K562 (cell line): ENCODE data around the gene ETS1. TPM values are rescaled to one million over a fixed set of nuclear protein-coding genes. Genes with fewer than 3 reads are reported as not detected.

Source experiments
- ATAC-seq: fragments of 200-7000 bp; cut with Tn5 transposase; 3 replicates; pipeline ENCODE4 v1.9.1; 2020; ENCODE audit warnings: moderate library complexity
- BruUV-seq: library from RNA; stranded (reverse); fragments of 400-500 nt; replicated peaks from 2 replicates; lab custom pipeline; 2021; lab: Mats Ljungman, UMichigan
- CTCF ChIA-PET: fragments of 300-600 bp; formaldehyde crosslinking; extraction: SDS; loops from one replicate; lab custom pipeline; 2021; ENCODE audit warnings: low intra/inter-chr PET ratio; lab: Yijun Ruan, JAX
- POLR2A ChIA-PET: fragments of 300-600, 350-650 bp; sonication (Branson Sonifier 250); formaldehyde crosslinking; extraction: SDS; loops from one replicate; lab custom pipeline; 2021; ENCODE audit warnings: antibody characterized with exemption, inconsistent platforms; lab: Yijun Ruan, JAX
- DNase-seq, 4 experiments: peaks; one replicate each; pipeline versions ENCODE4 v3.0.0 to v3.0.0-alpha.2; 2011 to 2018; ENCODE audit warnings: low spot score in 3 of 4, mixed read lengths in 3 of 4; ENCODE audit errors: extremely low read depth in 1 of 4
- FAIRE-seq: peaks from 2 replicates; lab custom pipeline; 2011; peaks lifted over from hg19 to GRCh38; lab: Jason Lieb, UNC
- H2AFZ ChIP-seq: 2 replicates; pipeline ENCODE4 v1.6.0; 2011; ENCODE audit warnings: low read depth, low read length, control low read depth, inconsistent platforms
- H3K27ac ChIP-seq: fragments of 200-600 bp; 3 replicates; pipeline ENCODE4 v1.8.0; 2011; ENCODE audit warnings: low read depth, mild to moderate bottlenecking, control low read depth, inconsistent platforms, low read length, moderate library complexity, mixed read lengths; ENCODE audit errors: extremely low read depth
- H3K27me3 ChIP-seq, 2 experiments: fragments of 300-600 bp in 1 of 2; 2 replicates in 1 of 2; 3 replicates in 1 of 2; pipeline versions ENCODE4 v1.6.0 to v1.8.0; 2011; ENCODE audit warnings: inconsistent platforms in 2 of 2, low read length in 2 of 2, mild to moderate bottlenecking in 1 of 2, mixed read lengths in 1 of 2, moderate library complexity in 1 of 2; ENCODE audit not compliant: control insufficient read depth in 2 of 2, insufficient read depth in 2 of 2
- H3K36me3 ChIP-seq: fragments of 300-600 bp; 3 replicates; pipeline ENCODE4 v1.8.0; 2011; ENCODE audit warnings: mild to moderate bottlenecking, low read length, inconsistent platforms; ENCODE audit not compliant: control insufficient read depth, insufficient read depth
- H3K4me1 ChIP-seq, 2 experiments: fragments of 200-600 bp in 1 of 2; replicated peaks in 1 of 2; 2 replicates in 1 of 2; 3 replicates in 1 of 2; pipeline versions ENCODE4 v1.5.1 to v1.8.0; 2011; ENCODE audit warnings: inconsistent platforms in 2 of 2, low read length in 2 of 2, mild to moderate bottlenecking in 1 of 2, mixed read lengths in 1 of 2, moderate library complexity in 1 of 2; ENCODE audit not compliant: control insufficient read depth in 2 of 2, insufficient read depth in 2 of 2
- H3K4me2 ChIP-seq: 2 replicates; pipeline ENCODE4 v1.6.1; 2011; ENCODE audit warnings: low read length, control low read depth, inconsistent platforms, mixed read lengths; ENCODE audit not compliant: insufficient read depth
- H3K4me3 ChIP-seq: fragments of 200-600 bp; sonication (generic), shearing (Covaris generic); 2 replicates; pipeline ENCODE4 v1.5.1; 2016; ENCODE audit warnings: control low read depth, inconsistent platforms
- H3K79me2 ChIP-seq: fragments of 200-600 bp; 3 replicates; pipeline ENCODE4 v1.8.0; 2011; ENCODE audit warnings: low read length, inconsistent platforms; ENCODE audit not compliant: control insufficient read depth, insufficient read depth
- H3K9ac ChIP-seq, 2 experiments: 2 replicates each; pipeline versions ENCODE4 v1.6.0 to v1.6.1; 2011; ENCODE audit warnings: low read depth in 2 of 2, low read length in 2 of 2, control low read depth in 1 of 2, inconsistent platforms in 1 of 2, mild to moderate bottlenecking in 1 of 2, mixed read lengths in 1 of 2; ENCODE audit not compliant: insufficient read depth in 1 of 2
- H3K9me1 ChIP-seq: one replicate; pipeline ENCODE4 v1.6.0; 2011; ENCODE audit warnings: inconsistent platforms, mild to moderate bottlenecking, low read length, moderate library complexity; ENCODE audit not compliant: control insufficient read depth, insufficient read depth
- H3K9me3 ChIP-seq: replicated peaks from 2 replicates; pipeline ENCODE4 v1.5.1; 2011; ENCODE audit warnings: low read depth, low read length, inconsistent platforms; ENCODE audit not compliant: control insufficient read depth, insufficient read depth
- H4K20me1 ChIP-seq: replicated peaks from 2 replicates; pipeline ENCODE4 v1.6.1; 2011; ENCODE audit warnings: low read length, inconsistent platforms, mixed read lengths; ENCODE audit not compliant: control insufficient read depth, insufficient read depth
- CBX2 ChIP-seq: fragments of 200-600 bp; sonication (generic); IDR thresholded peaks from one replicate; pipeline ENCODE4 v1.6.1; 2012; ENCODE audit warnings: mild to moderate bottlenecking, low read length, inconsistent platforms; ENCODE audit not compliant: insufficient read depth, poor library complexity, severe bottlenecking
- DIDO1 ChIP-seq: fragments of 450-650 bp; IDR thresholded peaks from 2 replicates; pipeline ENCODE4 v1.6.1; 2016; ENCODE audit warnings: low read depth, missing biosample characterization, missing genetic modification characterization
- NFATC3 ChIP-seq: fragments of 450-650 bp; IDR thresholded peaks from 2 replicates; pipeline ENCODE4 v1.6.1; 2017; ENCODE audit warnings: mild to moderate bottlenecking
- SPI1 ChIP-seq: IDR thresholded peaks from 2 replicates; pipeline ENCODE4 v1.6.1; 2011; ENCODE audit warnings: low read depth, low read length, control low read depth, borderline replicate concordance
- TBP ChIP-seq: optimal IDR thresholded peaks from 2 replicates; pipeline ENCODE3; 2011; ENCODE audit warnings: low read depth, low read length, improper control_type of control experiment
- ZNF174 ChIP-seq: fragments of 250-450 bp; sonication (Bioruptor Pico); IDR thresholded peaks from 2 replicates; pipeline ENCODE4 v1.4.0; 2020; ENCODE audit warnings: mild to moderate bottlenecking
- ZNF766 ChIP-seq: fragments of 200-800 bp; sonication (Bioruptor generic); conservative IDR thresholded peaks from 2 replicates; pipeline ENCODE4 v1.6.1; 2016; ENCODE audit warnings: missing genetic modification characterization, missing compliant biosample characterization
- WGBS: fragments of 100-300 bp; shearing (Covaris generic); methylation state at CpG from one replicate; pipeline ENCODE4 v1.1.6; 2016; ENCODE audit warnings: low coverage, mixed read lengths; ENCODE audit not compliant: insufficient coverage; ENCODE audit errors: missing lambda C conversion rate; 5-methylcytosine and 5-hydroxymethylcytosine counted together
- in situ Hi-C: fragments of 300-500 bp; cut with MboI; formaldehyde crosslinking; loops from 4 replicates; pipeline ENCODE4 v1.15.0; 2018; ENCODE audit warnings: inconsistent platforms, mixed read lengths
- intact Hi-C: fragments of 100-400 bp; cut with micrococcal nuclease; formaldehyde crosslinking; loops from 2 replicates; pipeline ENCODE4 v1.14.2; 2022
- polyA plus RNA-seq, 8 experiments: library from polyadenylated mRNA; depleted of rRNA in 4 of 8; stranded (reverse) in 5 of 8; unstranded in 3 of 8; fragments of >200 nt; fragmentation: Nextera tagmentation in 2 of 8; fragmentation: Illumina TruSeq in 1 of 8; extraction: Ambion mirVana in 2 of 8; extraction: Trizol in 1 of 8; gene quantifications; 2 replicates each; pipeline versions ENCODE4 v1.2.1 to v1.2.3, GENCODE V29; 2011 to 2014; ENCODE audit warnings: inconsistent platforms in 1 of 8, missing spikeins in 1 of 8
- total RNA-seq, 7 experiments: library from RNA; depleted of rRNA in 6 of 7; stranded (reverse); fragments of >200 nt in 6 of 7; fragmentation: Illumina TruSeq in 2 of 7; extraction: Trizol in 2 of 7; gene quantifications; 2 replicates each; pipeline versions ENCODE4 v1.2.1 to v1.2.3, GENCODE V29; 2011 to 2021; ENCODE audit warnings: low replicate concordance in 1 of 7
- TF ChIP-seq, protein P1 (sequence below): IDR thresholded peaks from 3 replicates; pipeline ENCODE4 v1.6.1; 2011; ENCODE audit warnings: borderline replicate concordance, mild to moderate bottlenecking, moderate library complexity; ENCODE audit not compliant: insufficient read length; ENCODE audit errors: extremely low read depth
- TF ChIP-seq, protein P2 (sequence below): sonication (generic); formaldehyde crosslinking; IDR thresholded peaks from 2 replicates; pipeline ENCODE4 v1.8.1; 2023; ENCODE audit warnings: mild to moderate bottlenecking, missing genetic modification reagents

Gene ETS1
- total and polyA plus RNA-seq, 9 of the 15 experiments (the other 6 are each of a cell fraction or from before 2014, with no cell fraction given) = 0.04 to 1.4 (median 0.23) TPM

DNA sequence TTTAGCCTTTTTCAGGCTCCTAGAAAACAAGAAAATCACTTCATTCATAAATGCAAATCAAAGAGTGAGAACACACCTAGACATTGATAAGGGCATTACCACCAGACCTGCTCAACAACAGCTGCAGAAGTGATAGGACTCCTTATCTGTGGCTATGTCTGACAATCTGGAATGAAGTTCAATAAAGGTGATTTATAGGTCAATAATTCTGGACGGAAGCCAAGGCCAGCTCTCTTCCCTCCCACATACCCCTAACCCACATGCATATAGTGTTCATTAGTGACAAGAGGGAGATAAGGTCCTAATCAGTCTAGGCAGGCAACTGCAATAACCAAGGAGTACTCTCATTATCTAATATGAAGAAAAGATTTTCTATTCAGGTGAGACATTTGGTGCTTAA is 111.3 kb downstream of the ETS1 start (continued):
- TF ChIP-seq DIDO1 (tag) = no peak

DNA sequence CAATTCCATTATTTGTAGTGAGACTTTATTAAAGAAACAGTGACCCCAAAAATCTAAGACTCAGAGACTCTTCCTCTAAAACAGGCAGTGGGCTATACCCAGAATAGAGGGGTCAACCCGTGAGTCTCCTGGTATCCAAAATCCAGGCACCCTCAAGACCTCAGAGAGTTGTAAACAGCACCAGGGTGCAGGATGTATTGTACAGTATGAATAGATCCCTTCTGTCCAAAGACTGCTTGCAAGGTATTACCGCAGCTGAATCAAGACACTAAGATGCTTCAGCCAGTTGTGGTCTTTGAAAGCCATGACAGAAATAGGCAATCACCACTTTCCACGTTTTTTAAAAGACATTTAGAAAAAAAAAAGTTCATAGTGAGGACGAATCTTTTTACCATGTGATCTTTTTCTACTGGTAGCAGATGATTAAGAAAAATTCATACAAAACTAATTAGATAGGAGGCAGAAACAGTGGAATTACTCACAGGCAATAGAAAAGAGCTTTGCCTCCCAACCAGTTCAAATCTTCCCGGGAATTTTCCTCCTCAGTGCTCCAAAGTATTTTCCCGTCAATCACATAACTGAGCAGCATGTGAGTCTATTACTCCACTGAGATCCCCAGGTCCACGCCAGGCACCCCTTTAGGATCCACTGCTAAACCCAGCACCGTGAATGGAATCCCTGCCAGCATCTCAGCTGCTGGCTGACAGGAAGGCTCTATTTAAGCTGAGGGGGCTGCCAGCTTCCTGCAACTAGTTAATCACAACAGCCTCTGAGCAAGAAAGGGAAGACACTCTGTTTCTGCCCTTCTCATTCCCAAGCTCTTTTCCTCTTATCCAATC is 113.1 kb downstream of the ETS1 start:
- ChIA-PET CTCF (no interaction called here), POLR2A (interaction anchor here (0.6 to 1.0 kb wide), 2 partner anchors 23 to 327 kb away, joined by 3 to 4 read pairs; no protein-coding TSS in a partner anchor)
- intact Hi-C loops (no loop called here), in situ Hi-C loops (no loop called here)
- no peaks in the 10 kb centered on the region for H3K27me3 ChIP-seq
- H3K9me1 ChIP-seq = no peaks in the 10 kb centered on the region
- 2% methylated on average over 8 of the region's 8 CpGs for WGBS
- no peaks in the 10 kb centered on the region for H3K9me3 ChIP-seq
- H3K4me3 ChIP-seq = no peak overlapping the region
- no peak overlapping the region for H2AFZ ChIP-seq
- H4K20me1 ChIP-seq = no peaks in the 10 kb centered on the region
- no peaks in the 10 kb centered on the region for H3K36me3 ChIP-seq
- no peak for FAIRE-seq
- ATAC-seq = no peak
- no TSS peak for BruUV-seq
- no peak overlapping the region for H3K27ac ChIP-seq
- DNase-seq = no peak
- peaks cover 0 to 6% of the 10 kb centered on the region in 2 experiments; a peak in 3 of 5 replicates for H3K4me1 ChIP-seq
- H3K4me2 ChIP-seq = no peak overlapping the region
- TF ChIP-seq SPI1 = no peak
- TF ChIP-seq, protein P1, sequence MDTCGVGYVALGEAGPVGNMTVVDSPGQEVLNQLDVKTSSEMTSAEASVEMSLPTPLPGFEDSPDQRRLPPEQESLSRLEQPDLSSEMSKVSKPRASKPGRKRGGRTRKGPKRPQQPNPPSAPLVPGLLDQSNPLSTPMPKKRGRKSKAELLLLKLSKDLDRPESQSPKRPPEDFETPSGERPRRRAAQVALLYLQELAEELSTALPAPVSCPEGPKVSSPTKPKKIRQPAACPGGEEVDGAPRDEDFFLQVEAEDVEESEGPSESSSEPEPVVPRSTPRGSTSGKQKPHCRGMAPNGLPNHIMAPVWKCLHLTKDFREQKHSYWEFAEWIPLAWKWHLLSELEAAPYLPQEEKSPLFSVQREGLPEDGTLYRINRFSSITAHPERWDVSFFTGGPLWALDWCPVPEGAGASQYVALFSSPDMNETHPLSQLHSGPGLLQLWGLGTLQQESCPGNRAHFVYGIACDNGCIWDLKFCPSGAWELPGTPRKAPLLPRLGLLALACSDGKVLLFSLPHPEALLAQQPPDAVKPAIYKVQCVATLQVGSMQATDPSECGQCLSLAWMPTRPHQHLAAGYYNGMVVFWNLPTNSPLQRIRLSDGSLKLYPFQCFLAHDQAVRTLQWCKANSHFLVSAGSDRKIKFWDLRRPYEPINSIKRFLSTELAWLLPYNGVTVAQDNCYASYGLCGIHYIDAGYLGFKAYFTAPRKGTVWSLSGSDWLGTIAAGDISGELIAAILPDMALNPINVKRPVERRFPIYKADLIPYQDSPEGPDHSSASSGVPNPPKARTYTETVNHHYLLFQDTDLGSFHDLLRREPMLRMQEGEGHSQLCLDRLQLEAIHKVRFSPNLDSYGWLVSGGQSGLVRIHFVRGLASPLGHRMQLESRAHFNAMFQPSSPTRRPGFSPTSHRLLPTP = no peak
- no peak for TF ChIP-seq CBX2
- TF ChIP-seq ZNF174 = no peak
- no peak for TF ChIP-seq TBP
- no peak for TF ChIP-seq NFATC3
- TF ChIP-seq, protein P2, sequence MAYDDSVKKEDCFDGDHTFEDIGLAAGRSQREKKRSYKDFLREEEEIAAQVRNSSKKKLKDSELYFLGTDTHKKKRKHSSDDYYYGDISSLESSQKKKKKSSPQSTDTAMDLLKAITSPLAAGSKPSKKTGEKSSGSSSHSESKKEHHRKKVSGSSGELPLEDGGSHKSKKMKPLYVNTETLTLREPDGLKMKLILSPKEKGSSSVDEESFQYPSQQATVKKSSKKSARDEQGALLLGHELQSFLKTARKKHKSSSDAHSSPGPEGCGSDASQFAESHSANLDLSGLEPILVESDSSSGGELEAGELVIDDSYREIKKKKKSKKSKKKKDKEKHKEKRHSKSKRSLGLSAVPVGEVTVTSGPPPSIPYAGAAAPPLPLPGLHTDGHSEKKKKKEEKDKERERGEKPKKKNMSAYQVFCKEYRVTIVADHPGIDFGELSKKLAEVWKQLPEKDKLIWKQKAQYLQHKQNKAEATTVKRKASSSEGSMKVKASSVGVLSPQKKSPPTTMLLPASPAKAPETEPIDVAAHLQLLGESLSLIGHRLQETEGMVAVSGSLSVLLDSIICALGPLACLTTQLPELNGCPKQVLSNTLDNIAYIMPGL (CRISPR knock-in tag) = no peak
- TF ChIP-seq ZNF766 (CRISPR knock-in tag) = no peak
- no peak overlapping the region for H3K9ac ChIP-seq
- H3K79me2 ChIP-seq = no peaks in the 10 kb centered on the region
